CD14-positive monocyte (primary cell): ENCODE results near the gene SBK3. TPM values are rescaled to one million over a fixed set of nuclear protein-coding genes. Genes with fewer than 3 reads are reported as not detected.

Source experiments
- DNase-seq, 3 donors: peaks; one replicate each; pipeline ENCODE4 v3.0.0-alpha.2; 2011 to 2022
- H2AFZ ChIP-seq: 2 replicates; pipeline ENCODE4 v1.6.0; 2012; ENCODE audit warnings: mild to moderate bottlenecking, low read depth, low read length, inconsistent platforms; ENCODE audit not compliant: insufficient read depth, poor library complexity, severe bottlenecking
- H3K27ac ChIP-seq, 2 donors: 1 replicate in 1 of 2; 2 replicates in 1 of 2; pipeline ENCODE4 v1.5.1; 2012 to 2013; ENCODE audit warnings: low read length in 2 of 2, control low read depth in 1 of 2, inconsistent platforms in 1 of 2, low read depth in 1 of 2, mild to moderate bottlenecking in 1 of 2
- H3K27me3 ChIP-seq, 2 donors: one replicate each; pipeline versions ENCODE4 v1.6.0 to v1.6.1; 2011 to 2013; ENCODE audit warnings: low read length in 2 of 2; ENCODE audit not compliant: control insufficient read depth in 2 of 2, insufficient read depth in 2 of 2
- H3K36me3 ChIP-seq, 2 donors: replicated peaks in 1 of 2; 1 replicate in 1 of 2; 2 replicates in 1 of 2; pipeline versions ENCODE4 v1.5.1 to v1.6.1; 2012 to 2013; ENCODE audit warnings: low read length in 2 of 2, control low read depth in 1 of 2, inconsistent platforms in 1 of 2, mild to moderate bottlenecking in 1 of 2; ENCODE audit not compliant: insufficient read depth in 2 of 2, control insufficient read depth in 1 of 2
- H3K4me1 ChIP-seq, 2 donors: 1 replicate in 1 of 2; 2 replicates in 1 of 2; pipeline versions ENCODE4 v1.5.1 to v1.6.1; 2012 to 2013; ENCODE audit warnings: low read length in 2 of 2, control low read depth in 1 of 2, inconsistent platforms in 1 of 2, mild to moderate bottlenecking in 1 of 2, moderate library complexity in 1 of 2; ENCODE audit not compliant: insufficient read depth in 2 of 2, control insufficient read depth in 1 of 2
- H3K4me2 ChIP-seq: replicated peaks from 2 replicates; pipeline ENCODE3; 2012; ENCODE audit warnings: low read length, moderate library complexity, mild to moderate bottlenecking; ENCODE audit not compliant: poor library complexity, severe bottlenecking; ENCODE audit errors: extremely low read depth
- H3K4me3 ChIP-seq, 3 experiments: fragments of 200-600 bp in 1 of 3; sonication (generic) in 1 of 3; replicated peaks in 1 of 3; 1 replicate in 2 of 3; 2 replicates in 1 of 3; pipeline ENCODE4 v1.5.1; 2011 to 2013; ENCODE audit warnings: low read length in 3 of 3, mild to moderate bottlenecking in 3 of 3, control low read depth in 2 of 3, low read depth in 2 of 3, inconsistent platforms in 1 of 3, moderate library complexity in 1 of 3
- H3K79me2 ChIP-seq: 2 replicates; pipeline ENCODE4 v1.6.0; 2012; ENCODE audit warnings: mild to moderate bottlenecking, control low read depth, inconsistent platforms, low read length, moderate library complexity; ENCODE audit not compliant: insufficient read depth
- H3K9ac ChIP-seq: 2 replicates; pipeline ENCODE4 v1.6.0; 2017; ENCODE audit warnings: low read length, mild to moderate bottlenecking; ENCODE audit not compliant: insufficient read depth, poor library complexity, severe bottlenecking
- H3K9me3 ChIP-seq, 2 donors: replicated peaks in 1 of 2; 1 replicate in 1 of 2; 2 replicates in 1 of 2; pipeline versions ENCODE4 v1.5.1 to v1.6.1; 2012 to 2013; ENCODE audit warnings: low read length in 2 of 2, control low read depth in 1 of 2; ENCODE audit not compliant: control insufficient read depth in 1 of 2, insufficient read depth in 1 of 2
- H4K20me1 ChIP-seq: 2 replicates; pipeline ENCODE4 v1.6.0; 2012; ENCODE audit warnings: mild to moderate bottlenecking, low read length, control low read depth, moderate library complexity; ENCODE audit not compliant: insufficient read depth
- H3K27ac Mint-ChIP-seq, 7 donors: one replicate each; pipeline ENCODE4 v1.8.0; 2020; ENCODE audit warnings: mild to moderate bottlenecking in 7 of 7, mixed read lengths in 7 of 7, moderate library complexity in 6 of 7, inconsistent platforms in 2 of 7
- H3K27me3 Mint-ChIP-seq, 3 donors: one replicate each; pipeline ENCODE4 v1.8.0; 2021 to 2022; ENCODE audit warnings: low read depth in 3 of 3, mild to moderate bottlenecking in 3 of 3, mixed read lengths in 3 of 3, moderate library complexity in 3 of 3, inconsistent platforms in 1 of 3
- H3K36me3 Mint-ChIP-seq, 2 donors: one replicate each; pipeline ENCODE4 v1.8.0; 2020; ENCODE audit warnings: mixed read lengths in 2 of 2, inconsistent platforms in 1 of 2, mild to moderate bottlenecking in 1 of 2
- H3K4me1 Mint-ChIP-seq: one replicate; pipeline ENCODE4 v1.8.0; 2020; ENCODE audit warnings: mild to moderate bottlenecking, mixed read lengths
- H3K4me3 Mint-ChIP-seq, 2 donors: one replicate each; pipeline ENCODE4 v1.8.0; 2020; ENCODE audit warnings: mild to moderate bottlenecking in 2 of 2, mixed read lengths in 2 of 2, moderate library complexity in 1 of 2
- H3K9me3 Mint-ChIP-seq, 7 donors: one replicate each; pipeline ENCODE4 v1.8.0; 2020 to 2022; ENCODE audit warnings: mixed read lengths in 7 of 7, mild to moderate bottlenecking in 6 of 7, moderate library complexity in 6 of 7, inconsistent platforms in 2 of 7
- CTCF ChIP-seq: fragments of 200-600 bp; IDR thresholded peaks from one replicate; pipeline ENCODE4 v1.8.0; 2022; ENCODE audit warnings: antibody characterized with exemption, mild to moderate bottlenecking
- WGBS: methylation state at CpG from one replicate; pipeline ENCODE4 v1.1.5; 2013; ENCODE audit warnings: missing lambda C conversion rate; ENCODE audit not compliant: insufficient coverage; 5-methylcytosine and 5-hydroxymethylcytosine counted together
- intact Hi-C, 2 donors: fragments of 100-400 bp; cut with micrococcal nuclease; formaldehyde crosslinking; loops; one replicate each; pipeline versions ENCODE4 v1.15.0 to v1.15.1; 2023
- polyA plus RNA-seq, 3 donors: library from polyadenylated mRNA; depleted of rRNA in 1 of 3; unstranded in 2 of 3; stranded (reverse) in 1 of 3; fragments of 300-500 nt in 2 of 3; fragments of >200 nt in 1 of 3; fragmentation: Illumina TruSeq in 2 of 3; gene quantifications; 1 replicate in 2 of 3; 2 replicates in 1 of 3; pipeline ENCODE4 v1.2.3, GENCODE V29; 2012 to 2021

SBK3 gene
- polyA plus RNA-seq, 3 donors = not detected

GRCh38 chr19:55543567-55543966, 1.8 kb downstream of the SBK3 start:
- H3K9ac ChIP-seq = no peak overlapping the region
- no peak overlapping the region for H3K4me2 ChIP-seq
- intact Hi-C loops = no loop called here
- H3K79me2 ChIP-seq = no peaks in the 10 kb centered on the region
- Mint-ChIP-seq H3K27me3 (peaks cover 15 to 21% (median 21%) of the 10 kb centered on the region in 3 donors), H3K36me3 (no peaks in the 10 kb centered on the region), H3K4me3 (no peak overlapping the region), H3K27ac (no peak overlapping the region), H3K9me3 (peaks cover 0 to 5% (median 0%) of the 10 kb centered on the region in 7 donors), H3K4me1 (peaks cover 7% of the 10 kb centered on the region)
- TF ChIP-seq CTCF = no peak
- 74% methylated on average over 4 of the region's 5 CpGs for WGBS
- no peak for DNase-seq
- H2AFZ ChIP-seq = no peak overlapping the region
- H3K27me3 ChIP-seq = no peaks in the 10 kb centered on the region
- no peaks in the 10 kb centered on the region for H3K36me3 ChIP-seq
- no peak overlapping the region for H3K27ac ChIP-seq
- H3K9me3 ChIP-seq = no peaks in the 10 kb centered on the region
- H3K4me1 ChIP-seq = peaks cover 0 to 7% of the 10 kb centered on the region in 2 donors
- no peaks in the 10 kb centered on the region for H4K20me1 ChIP-seq
- no peak overlapping the region for H3K4me3 ChIP-seq

GRCh38 chr19:55542292-55542855, 3.0 kb downstream of the SBK3 start:
- no peak overlapping the region for H3K4me3 ChIP-seq
- H3K4me1 ChIP-seq = peaks cover 0 to 6% of the 10 kb centered on the region in 2 donors
- H3K27me3 ChIP-seq = no peaks in the 10 kb centered on the region
- intact Hi-C loops = no loop called here
- no peaks in the 10 kb centered on the region for H4K20me1 ChIP-seq
- H2AFZ ChIP-seq = no peak overlapping the region
- 96% methylated on average over 7 of the region's 7 CpGs for WGBS
- no peak overlapping the region for H3K4me3 Mint-ChIP-seq
- no peak overlapping the region for H3K9ac ChIP-seq
- no peaks in the 10 kb centered on the region for H3K36me3 ChIP-seq
- peaks cover 5% of the 10 kb centered on the region for H3K4me1 Mint-ChIP-seq
- H3K27ac Mint-ChIP-seq = no peak overlapping the region
- DNase-seq = no peak
- peaks cover 8 to 16% (median 14%) of the 10 kb centered on the region in 3 donors for H3K27me3 Mint-ChIP-seq
- no peak for TF ChIP-seq CTCF
- H3K4me2 ChIP-seq = no peak overlapping the region
- H3K36me3 Mint-ChIP-seq = no peaks in the 10 kb centered on the region
- no peaks in the 10 kb centered on the region for H3K79me2 ChIP-seq
- peaks cover 0 to 5% (median 0%) of the 10 kb centered on the region in 7 donors for H3K9me3 Mint-ChIP-seq
- H3K27ac ChIP-seq = no peak overlapping the region
- no peaks in the 10 kb centered on the region for H3K9me3 ChIP-seq
